A549 (cell line): ENCODE results near the gene PCBP4. TPM values are rescaled to one million over a fixed set of nuclear protein-coding genes. Genes with fewer than 3 reads are reported as not detected.

Experiments used
- ATAC-seq, 2 experiments: fragments of 200-7000 bp in 1 of 2; fragments of >200 bp in 1 of 2; cut with Nextera tagmentation in 1 of 2; cut with Tn5 transposase in 1 of 2; 3 replicates each; pipeline versions ENCODE4 v1.8.0 to v1.9.1; 2018 to 2020; ENCODE audit warnings: mild to moderate bottlenecking in 1 of 2, moderate library complexity in 1 of 2
- CTCF ChIA-PET: fragments of 300-600 bp; sonication (Branson Sonifier 250); formaldehyde crosslinking; extraction: SDS; loops from one replicate; lab custom pipeline; 2021; ENCODE audit warnings: antibody characterized with exemption, inconsistent platforms; lab: Yijun Ruan, JAX
- POLR2A ChIA-PET: fragments of 350-600 bp; formaldehyde crosslinking; extraction: SDS; loops from one replicate; lab custom pipeline; 2021; ENCODE audit warnings: antibody characterized with exemption, inconsistent platforms; lab: Yijun Ruan, JAX
- DNase-seq, 2 experiments: peaks; one replicate each; pipeline versions ENCODE4 v3.0.0 to v3.0.0-alpha.2; 2011 to 2016; ENCODE audit warnings: low read depth in 1 of 2, low spot score in 1 of 2
- FAIRE-seq: peaks from 2 replicates; lab custom pipeline; 2011; peaks lifted over from hg19 to GRCh38; lab: Jason Lieb, UNC
- H3K27ac ChIP-seq, 2 experiments: fragments of >200 bp; sonication (Bioruptor Twin); formaldehyde crosslinking; 3 replicates each; pipeline ENCODE4 v1.5.1; 2016 to 2017
- H3K4me1 ChIP-seq: fragments of >200 bp; sonication (Bioruptor Twin); formaldehyde crosslinking; 3 replicates; pipeline ENCODE4 v1.6.1; 2016
- H3K4me2 ChIP-seq: fragments of >200 bp; sonication (Bioruptor Twin); formaldehyde crosslinking; 3 replicates; pipeline ENCODE4 v1.6.1; 2016
- H3K4me3 ChIP-seq: fragments of >200 bp; sonication (Bioruptor Twin); formaldehyde crosslinking; 3 replicates; pipeline ENCODE4 v1.5.1; 2016
- H3K9me3 ChIP-seq: fragments of >200 bp; sonication (Bioruptor Twin); formaldehyde crosslinking; 3 replicates; pipeline ENCODE4 v1.6.1; 2016
- CEBPB ChIP-seq, 2 experiments: fragments of >200 bp in 1 of 2; sonication (Bioruptor Twin) in 1 of 2; formaldehyde crosslinking in 1 of 2; IDR thresholded peaks; 2 replicates each; pipeline ENCODE4 v1.6.1; 2012 to 2016
- CHD4 ChIP-seq: fragments of 200-600 bp; sonication (generic); IDR thresholded peaks from 2 replicates; pipeline ENCODE4 v1.6.1; 2016; ENCODE audit warnings: antibody characterized with exemption, mild to moderate bottlenecking, borderline replicate concordance
- E2F6 ChIP-seq: IDR thresholded peaks from 2 replicates; pipeline ENCODE4 v1.6.1; 2012; ENCODE audit warnings: low read depth, borderline replicate concordance
- EHF ChIP-seq: fragments of 250-450 bp; sonication (Bioruptor Pico); IDR thresholded peaks from 2 replicates; pipeline ENCODE4 v1.5.0; 2020; ENCODE audit warnings: mild to moderate bottlenecking
- FOSB ChIP-seq: fragments of 250-450 bp; sonication (Bioruptor Pico); IDR thresholded peaks from 2 replicates; pipeline ENCODE4 v1.5.0; 2020; ENCODE audit warnings: mild to moderate bottlenecking, moderate library complexity
- FOSL2 ChIP-seq, 2 experiments: fragments of 450-650 bp in 1 of 2; fragments of >200 bp in 1 of 2; sonication (Bioruptor Twin) in 1 of 2; formaldehyde crosslinking; IDR thresholded peaks; 2 replicates each; pipeline versions ENCODE4 v1.5.0 to v1.6.1; 2016 to 2020; ENCODE audit warnings: mild to moderate bottlenecking in 1 of 2, moderate library complexity in 1 of 2
- FOXS1 ChIP-seq: fragments of 250-450 bp; sonication (Bioruptor Pico); IDR thresholded peaks from 2 replicates; pipeline ENCODE4 v1.5.0; 2020; ENCODE audit warnings: mild to moderate bottlenecking, moderate library complexity
- GATA3 ChIP-seq: IDR thresholded peaks from 2 replicates; pipeline ENCODE4 v1.6.1; 2012; ENCODE audit warnings: borderline replicate concordance
- HOXB13 ChIP-seq: fragments of 250-450 bp; sonication (Bioruptor Pico); IDR thresholded peaks from 2 replicates; pipeline ENCODE4 v1.5.0; 2020; ENCODE audit warnings: low read depth, mild to moderate bottlenecking, moderate library complexity
- JUN ChIP-seq, 2 experiments: fragments of >200 bp; sonication (Bioruptor Twin); formaldehyde crosslinking; IDR thresholded peaks; 2 replicates in 1 of 2; 3 replicates in 1 of 2; pipeline ENCODE4 v1.6.1; 2016 to 2017
- KDM1A ChIP-seq: fragments of 200-600 bp; sonication (generic); IDR thresholded peaks from 2 replicates; pipeline ENCODE4 v1.6.1; 2016; ENCODE audit warnings: low read depth, mild to moderate bottlenecking
- NPAS2 ChIP-seq: fragments of 250-450 bp; sonication (Bioruptor Pico); IDR thresholded peaks from 2 replicates; pipeline ENCODE4 v1.8.0; 2022; ENCODE audit warnings: mild to moderate bottlenecking, moderate library complexity, borderline replicate concordance
- POLR2AphosphoS2 ChIP-seq: conservative IDR thresholded peaks from 2 replicates; pipeline ENCODE4 v1.6.1; 2012; ENCODE audit warnings: low read length, improper control_type of control experiment, inconsistent platforms
- RAD21 ChIP-seq, 2 experiments: fragments of >200 bp in 1 of 2; sonication (Bioruptor Twin) in 1 of 2; formaldehyde crosslinking in 1 of 2; IDR thresholded peaks in 1 of 2; conservative IDR thresholded peaks in 1 of 2; 2 replicates in 1 of 2; 3 replicates in 1 of 2; pipeline ENCODE4 v1.6.1; 2012 to 2018; ENCODE audit warnings: inconsistent platforms in 1 of 2
- RARB ChIP-seq: fragments of 250-450 bp; sonication (Bioruptor Pico); IDR thresholded peaks from 2 replicates; pipeline ENCODE4 v1.8.0; 2021; ENCODE audit warnings: mild to moderate bottlenecking, moderate library complexity
- RCOR1 ChIP-seq: fragments of 150-350 bp; IDR thresholded peaks from 2 replicates; pipeline ENCODE4 v1.6.1; 2014; ENCODE audit warnings: antibody characterized with exemption, low read length, low read depth
- RFX5 ChIP-seq: fragments of 450-650 bp; IDR thresholded peaks from 2 replicates; pipeline ENCODE4 v1.7.1; 2014; ENCODE audit warnings: antibody characterized with exemption, mild to moderate bottlenecking, moderate library complexity
- SMC3 ChIP-seq: fragments of >200 bp; sonication (Bioruptor Twin); formaldehyde crosslinking; IDR thresholded peaks from 3 replicates; pipeline ENCODE4 v1.6.1; 2018; ENCODE audit warnings: inconsistent platforms
- WGBS: methylation state at CpG from one replicate; pipeline ENCODE4 v1.1.6; 2017; ENCODE audit errors: missing lambda C conversion rate; 5-methylcytosine and 5-hydroxymethylcytosine counted together
- polyA plus RNA-seq, 4 experiments: library from polyadenylated mRNA; depleted of rRNA in 3 of 4; stranded (reverse); fragments of >200 nt; fragmentation: RNase III in 1 of 4; extraction: RNeasy Plus Mini Kit Qiagen cat#74134 plus additional on column Dnase treatment in 1 of 4; gene quantifications; 2 replicates in 3 of 4; 3 replicates in 1 of 4; pipeline ENCODE4 v1.2.3, GENCODE V29; 2011 to 2017
- TF ChIP-seq, protein P1 (sequence below): IDR thresholded peaks from 2 replicates; pipeline ENCODE4 v1.6.1; 2012
- TF ChIP-seq, protein P2 (sequence below): fragments of >200 bp; sonication (Bioruptor Twin); formaldehyde crosslinking; IDR thresholded peaks from 3 replicates; pipeline ENCODE4 v1.6.1; 2016
- TF ChIP-seq, protein P3 (sequence below): fragments of 150-350 bp; IDR thresholded peaks from 2 replicates; pipeline ENCODE4 v1.6.1; 2014; ENCODE audit warnings: low read depth, mild to moderate bottlenecking, low read length
- TF ChIP-seq, protein P4 (sequence below): fragments of 250-450 bp; sonication (Bioruptor Pico); IDR thresholded peaks from 2 replicates; pipeline ENCODE4 v1.5.0; 2020; ENCODE audit warnings: low read depth, mild to moderate bottlenecking, moderate library complexity

PCBP4 gene
- polyA plus RNA-seq, 2 of the 4 experiments (the other 2 are of a cell fraction) = 8.6 to 10.9 TPM

DNA sequence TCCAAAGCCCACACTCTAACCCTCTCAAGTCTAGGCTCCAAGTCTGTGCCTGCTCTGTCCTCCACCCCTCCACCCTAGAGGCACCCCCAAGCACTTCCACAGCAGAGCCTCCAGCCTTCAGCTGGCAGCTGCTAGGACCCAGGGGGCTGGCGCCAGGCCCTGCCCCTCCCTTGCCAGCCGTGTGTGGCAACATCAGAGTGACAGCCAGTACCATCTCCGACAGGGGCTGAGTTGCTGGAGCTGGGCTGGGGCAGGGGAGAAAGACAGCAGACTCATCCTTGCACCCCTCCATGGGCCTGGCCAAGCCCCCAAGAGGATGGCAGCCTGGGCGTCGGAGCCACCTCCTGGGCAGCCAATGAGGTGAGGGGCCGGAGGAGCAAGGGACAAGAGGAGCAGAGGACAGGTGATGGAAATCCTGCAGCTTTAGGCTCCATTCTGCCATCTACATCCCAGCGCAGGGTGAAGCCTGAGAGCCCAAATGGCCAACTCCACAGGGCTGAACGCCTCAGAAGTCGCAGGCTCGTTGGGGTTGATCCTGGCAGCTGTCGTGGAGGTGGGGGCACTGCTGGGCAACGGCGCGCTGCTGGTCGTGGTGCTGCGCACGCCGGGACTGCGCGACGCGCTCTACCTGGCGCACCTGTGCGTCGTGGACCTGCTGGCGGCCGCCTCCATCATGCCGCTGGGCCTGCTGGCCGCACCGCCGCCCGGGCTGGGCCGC is 11.9 kb downstream of the PCBP4 start, which contains the start of gene GPR62:
GPR62 (plus strand) TSS at position 207 of the 718 bp plus-strand sequence; CDS start at position 479, 272 bp downstream.
- CTCF ChIA-PET = interaction anchor here (0.9 to 3.2 kb wide), 3 partner anchors 9 to 19 kb away, joined by 4 to 15 read pairs (median 8); partner anchors contain the start of genes ABHD14A, ABHD14B and PARP3
- ATAC-seq (peak; percentile 26 to 41; a peak in 3 of 6 replicates), DNase-seq (no peak), FAIRE-seq (no peak)
- 86% methylated on average over 10 of the region's 33 CpGs for WGBS
- TF ChIP-seq RARB (no peak), RCOR1 (no peak), FOSB (CRISPR knock-in tag) (no peak), EHF (no peak), NPAS2 (CRISPR knock-in tag) (no peak), JUN (IDR thresholded peaks at IDR 0.05) (no peak), RAD21 (conservative IDR thresholded peaks at IDR 0.05 in 1 of 2, IDR thresholded peaks at IDR 0.05 in 1 of 2) (no peak), KDM1A (no peak), FOXS1 (CRISPR knock-in tag) (no peak)
- TF ChIP-seq, protein P1, sequence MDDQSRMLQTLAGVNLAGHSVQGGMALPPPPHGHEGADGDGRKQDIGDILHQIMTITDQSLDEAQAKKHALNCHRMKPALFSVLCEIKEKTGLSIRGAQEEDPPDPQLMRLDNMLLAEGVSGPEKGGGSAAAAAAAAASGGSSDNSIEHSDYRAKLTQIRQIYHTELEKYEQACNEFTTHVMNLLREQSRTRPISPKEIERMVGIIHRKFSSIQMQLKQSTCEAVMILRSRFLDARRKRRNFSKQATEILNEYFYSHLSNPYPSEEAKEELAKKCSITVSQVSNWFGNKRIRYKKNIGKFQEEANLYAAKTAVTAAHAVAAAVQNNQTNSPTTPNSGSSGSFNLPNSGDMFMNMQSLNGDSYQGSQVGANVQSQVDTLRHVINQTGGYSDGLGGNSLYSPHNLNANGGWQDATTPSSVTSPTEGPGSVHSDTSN = no peak
- no peak within 1 kb of the TSS for H3K4me2 ChIP-seq
- no peaks in the 10 kb centered on the region for H3K9me3 ChIP-seq
- H3K27ac ChIP-seq = no peak within 1 kb of the TSS
- POLR2A ChIA-PET = no interaction called here
- no peak within 1 kb of the TSS for H3K4me3 ChIP-seq
- no peaks in the 10 kb centered on the region; the same call in 1 of the 3 replicates for H3K4me1 ChIP-seq

DNA sequence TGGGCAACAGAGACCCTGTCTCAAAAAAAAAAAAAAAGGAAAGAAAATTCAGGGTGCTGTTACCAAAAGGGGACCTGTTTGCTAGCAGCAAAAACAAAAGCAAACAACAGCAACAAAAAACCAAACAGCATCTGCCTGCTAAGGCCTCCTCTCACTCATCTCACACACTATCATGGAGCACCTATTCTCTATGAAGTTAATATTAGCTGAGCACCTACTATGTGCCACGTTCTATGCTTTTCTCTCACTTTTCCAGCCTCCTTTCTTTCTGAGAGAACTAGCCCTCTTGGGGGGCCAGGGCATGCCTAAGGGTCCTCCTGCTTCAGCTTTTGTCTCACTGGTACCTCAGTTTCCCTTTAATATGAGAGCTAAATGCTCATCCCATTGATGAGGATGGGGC is 12.5 kb downstream of the PCBP4 start:
- 35% methylated on average over 1 of the region's 1 CpG for WGBS
- ATAC-seq (no peak), DNase-seq (no peak), FAIRE-seq (no peak)
- Histone ChIP-seq H3K4me1 (no peaks in the 10 kb centered on the region; the same call in 1 of the 3 replicates), H3K27ac (no peak overlapping the region), H3K4me3 (no peak overlapping the region), H3K9me3 (no peaks in the 10 kb centered on the region), H3K4me2 (no peak overlapping the region)
- ChIA-PET POLR2A (interaction anchor here (1.0 kb wide), 1 partner anchor 41 kb away, joined by 4 read pairs; the partner anchor contains the start of gene RPL29), CTCF (interaction anchor here (0.9 to 3.2 kb wide), 4 partner anchors 8 to 19 kb away, joined by 3 to 15 read pairs (median 6); partner anchors contain the start of genes ABHD14A, ABHD14B and PARP3)
- TF ChIP-seq, protein P2, sequence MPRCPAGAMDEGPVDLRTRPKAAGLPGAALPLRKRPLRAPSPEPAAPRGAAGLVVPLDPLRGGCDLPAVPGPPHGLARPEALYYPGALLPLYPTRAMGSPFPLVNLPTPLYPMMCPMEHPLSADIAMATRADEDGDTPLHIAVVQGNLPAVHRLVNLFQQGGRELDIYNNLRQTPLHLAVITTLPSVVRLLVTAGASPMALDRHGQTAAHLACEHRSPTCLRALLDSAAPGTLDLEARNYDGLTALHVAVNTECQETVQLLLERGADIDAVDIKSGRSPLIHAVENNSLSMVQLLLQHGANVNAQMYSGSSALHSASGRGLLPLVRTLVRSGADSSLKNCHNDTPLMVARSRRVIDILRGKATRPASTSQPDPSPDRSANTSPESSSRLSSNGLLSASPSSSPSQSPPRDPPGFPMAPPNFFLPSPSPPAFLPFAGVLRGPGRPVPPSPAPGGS = no peak
- TF ChIP-seq FOSB (CRISPR knock-in tag) (no peak), GATA3 (no peak), POLR2AphosphoS2 (no peak), RFX5 (no peak), CEBPB (IDR thresholded peaks at IDR 0.05) (no peak), SMC3 (no peak), FOSL2 (IDR thresholded peaks at IDR 0.05) (no peak), FOSL2 (CRISPR knock-in tag; IDR thresholded peaks at IDR 0.05) (no peak), HOXB13 (CRISPR knock-in tag) (no peak), CHD4 (no peak), RARB (no peak), FOXS1 (CRISPR knock-in tag) (no peak), E2F6 (no peak)
- TF ChIP-seq, protein P3, sequence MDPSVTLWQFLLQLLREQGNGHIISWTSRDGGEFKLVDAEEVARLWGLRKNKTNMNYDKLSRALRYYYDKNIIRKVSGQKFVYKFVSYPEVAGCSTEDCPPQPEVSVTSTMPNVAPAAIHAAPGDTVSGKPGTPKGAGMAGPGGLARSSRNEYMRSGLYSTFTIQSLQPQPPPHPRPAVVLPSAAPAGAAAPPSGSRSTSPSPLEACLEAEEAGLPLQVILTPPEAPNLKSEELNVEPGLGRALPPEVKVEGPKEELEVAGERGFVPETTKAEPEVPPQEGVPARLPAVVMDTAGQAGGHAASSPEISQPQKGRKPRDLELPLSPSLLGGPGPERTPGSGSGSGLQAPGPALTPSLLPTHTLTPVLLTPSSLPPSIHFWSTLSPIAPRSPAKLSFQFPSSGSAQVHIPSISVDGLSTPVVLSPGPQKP = no peak
- TF ChIP-seq, protein P4, sequence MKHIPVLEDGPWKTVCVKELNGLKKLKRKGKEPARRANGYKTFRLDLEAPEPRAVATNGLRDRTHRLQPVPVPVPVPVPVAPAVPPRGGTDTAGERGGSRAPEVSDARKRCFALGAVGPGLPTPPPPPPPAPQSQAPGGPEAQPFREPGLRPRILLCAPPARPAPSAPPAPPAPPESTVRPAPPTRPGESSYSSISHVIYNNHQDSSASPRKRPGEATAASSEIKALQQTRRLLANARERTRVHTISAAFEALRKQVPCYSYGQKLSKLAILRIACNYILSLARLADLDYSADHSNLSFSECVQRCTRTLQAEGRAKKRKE (CRISPR knock-in tag) = no peak
